ENCODE results near the gene DCT. TPM values are rescaled to one million over a fixed set of nuclear protein-coding genes. Genes with fewer than 3 reads are reported as not detected.

The DCT gene
- total RNA-seq, 1 donor from 2014 or later = not detected

DNA sequence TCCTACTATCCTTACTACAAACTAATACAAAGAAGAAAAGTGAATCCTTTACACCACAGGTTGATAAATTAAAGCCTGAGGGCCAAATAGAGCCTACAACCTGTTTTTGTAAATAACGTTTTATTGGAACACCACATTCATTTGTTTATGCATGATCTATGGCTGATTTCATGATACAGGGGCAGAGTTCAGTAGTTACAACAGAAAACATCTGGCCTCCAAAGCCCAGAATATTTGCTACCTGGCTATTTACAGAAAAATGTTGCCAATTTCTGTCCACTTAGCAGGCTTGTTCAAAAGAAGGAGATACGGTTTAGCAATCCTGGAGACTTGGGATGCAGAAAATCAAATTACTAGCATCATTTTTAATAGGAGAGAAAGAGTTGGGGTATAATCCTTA, 24.1 kb downstream of the DCT start:
- FAIRE-seq (no peak), DNase-seq (ENCODE audit: low read depth) (no peak)
- no peak for TF ChIP-seq CTCF (IDR thresholded peaks at IDR 0.05; ENCODE audit: insufficient read depth, low read length, severe bottlenecking)

DNA sequence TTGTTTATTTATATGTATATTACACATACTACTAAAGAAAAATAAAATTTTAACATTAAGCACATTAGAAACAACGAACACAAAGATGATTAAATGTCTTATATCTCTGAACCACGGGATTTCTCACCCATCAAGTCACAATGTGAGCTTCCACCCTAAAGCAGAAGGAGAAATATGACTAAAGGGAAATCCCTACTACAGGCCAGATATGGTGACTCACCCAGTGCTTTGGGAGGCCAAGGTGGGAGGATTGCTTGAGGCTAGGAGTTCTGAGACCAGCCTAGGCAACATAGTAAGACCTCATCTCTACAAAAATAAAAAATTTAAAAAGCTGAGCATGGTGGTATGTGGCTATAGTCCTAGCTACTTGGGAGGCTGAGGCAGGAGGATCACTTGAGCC, 24.6 kb downstream of the DCT start:
- no peak for FAIRE-seq
- DNase-seq (ENCODE audit: low read depth) = peak; percentile 4
- Histone ChIP-seq H3K4me3 (ENCODE audit: low read depth, low read length) (no peak overlapping the region), H3K27me3 (ENCODE audit: control insufficient read depth, insufficient read depth, low read length) (no peaks in the 10 kb centered on the region), H3K36me3 (ENCODE audit: control insufficient read depth, insufficient read depth, low read length) (no peaks in the 10 kb centered on the region)
- TF ChIP-seq CTCF (IDR thresholded peaks at IDR 0.05; ENCODE audit: insufficient read depth, low read length, severe bottlenecking) = no peak

More for the DNA sequence above, 24.1 kb downstream of the DCT start:
- Histone ChIP-seq H3K27me3 (ENCODE audit: control insufficient read depth, insufficient read depth, low read length) (no peaks in the 10 kb centered on the region), H3K36me3 (ENCODE audit: control insufficient read depth, insufficient read depth, low read length) (no peaks in the 10 kb centered on the region), H3K4me3 (ENCODE audit: low read depth, low read length) (no peak overlapping the region)

- TF ChIP-seq CTCF (IDR thresholded peaks at IDR 0.05; ENCODE audit: insufficient read depth, low read length, severe bottlenecking) = no peak
- no peak for FAIRE-seq
- no peak overlapping the region for H3K4me3 ChIP-seq (ENCODE audit: low read depth, low read length)
- DNase-seq (ENCODE audit: low read depth) = no peak
- no peaks in the 10 kb centered on the region for H3K27me3 ChIP-seq (ENCODE audit: control insufficient read depth, insufficient read depth, low read length)
- H3K36me3 ChIP-seq (ENCODE audit: control insufficient read depth, insufficient read depth, low read length) = no peaks in the 10 kb centered on the region
These were observed 25.1 kb downstream of the DCT start for GRCh38 chr13:94454334-94454733.

DNA sequence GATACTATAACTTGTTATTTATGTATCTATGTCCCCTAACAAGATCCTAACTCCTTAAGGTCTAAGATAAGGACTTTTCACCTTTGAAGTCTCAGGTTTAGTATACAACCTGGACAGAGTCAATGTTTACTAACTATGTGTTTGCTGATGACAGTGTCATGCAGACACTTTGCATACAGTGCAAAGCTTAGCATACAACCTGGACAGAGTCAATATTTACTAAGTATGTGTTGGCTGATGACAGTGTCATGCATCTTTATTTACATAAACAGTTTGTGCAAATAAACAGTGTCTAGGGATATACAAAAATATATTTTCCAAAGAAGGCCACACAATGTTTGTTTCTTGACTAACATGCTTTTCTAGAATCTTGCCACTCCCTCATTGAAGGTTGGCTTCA, 34.7 kb downstream of the DCT start:
- no peak for DNase-seq (ENCODE audit: low read depth)
- Histone ChIP-seq H3K4me3 (ENCODE audit: low read depth, low read length) (no peak overlapping the region), H3K27me3 (ENCODE audit: control insufficient read depth, insufficient read depth, low read length) (no peaks in the 10 kb centered on the region), H3K36me3 (ENCODE audit: control insufficient read depth, insufficient read depth, low read length) (no peaks in the 10 kb centered on the region)
- no peak for TF ChIP-seq CTCF (IDR thresholded peaks at IDR 0.05; ENCODE audit: insufficient read depth, low read length, severe bottlenecking)
- FAIRE-seq = no peak

DNA sequence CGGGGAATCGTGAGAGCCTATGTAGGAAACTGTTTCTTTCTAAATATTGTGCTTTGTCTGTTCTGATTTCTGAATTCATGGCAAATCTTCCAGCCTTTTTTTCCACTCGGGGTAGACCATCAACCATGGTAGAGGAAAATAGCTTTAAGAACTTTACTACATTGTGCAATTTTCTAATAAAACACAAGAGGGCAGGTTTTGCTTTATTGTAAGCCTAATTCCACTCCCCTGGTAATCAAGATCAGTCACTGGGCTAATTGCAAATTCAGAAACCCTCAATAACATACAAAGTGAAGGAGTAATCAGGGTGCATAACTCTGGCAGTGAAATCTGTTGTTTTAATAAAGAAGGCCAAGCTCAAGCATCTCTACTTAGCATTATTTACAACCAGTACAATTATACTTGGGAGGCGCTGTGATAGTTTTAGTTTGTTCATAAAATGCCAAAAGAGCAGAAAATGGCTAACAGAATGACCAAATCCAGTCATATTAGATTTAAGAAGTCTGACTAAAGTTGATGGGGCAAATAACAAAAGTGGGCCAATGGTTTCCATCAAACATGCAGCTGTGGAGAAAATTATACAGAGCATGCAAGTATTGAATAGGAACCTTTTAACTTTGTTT, 43.8 kb downstream of the DCT start:
- H3K27me3 ChIP-seq (ENCODE audit: control insufficient read depth, insufficient read depth, low read length) = no peaks in the 10 kb centered on the region
- no peaks in the 10 kb centered on the region for H3K36me3 ChIP-seq (ENCODE audit: control insufficient read depth, insufficient read depth, low read length)
- no peak overlapping the region for H3K4me3 ChIP-seq (ENCODE audit: low read depth, low read length)
- DNase-seq (ENCODE audit: low read depth) = peak; percentile 63
- FAIRE-seq = no peak
- peak; percentile 47 for TF ChIP-seq CTCF (IDR thresholded peaks at IDR 0.05; ENCODE audit: insufficient read depth, low read length, severe bottlenecking)
